Neuronal stem cell (in vitro differentiated cells): ENCODE results near the gene PAGE1.

Source experiments
- DNase-seq: peaks from one replicate; pipeline ENCODE4 v3.0.0-alpha.2; 2013; ENCODE audit warnings: low spot score
- H2AFZ ChIP-seq: one replicate; pipeline ENCODE4 v1.6.1; 2013; ENCODE audit warnings: mild to moderate bottlenecking, low read length, inconsistent platforms
- H2AK5ac ChIP-seq: 2 replicates; pipeline ENCODE4 v1.6.1; 2013; ENCODE audit warnings: low read depth, mild to moderate bottlenecking, inconsistent platforms, low read length, moderate library complexity, mixed read lengths
- H2BK120ac ChIP-seq: 2 replicates; pipeline ENCODE4 v1.6.1; 2013; ENCODE audit warnings: low read depth, mild to moderate bottlenecking, inconsistent platforms, low read length, moderate library complexity, mixed read lengths
- H2BK12ac ChIP-seq: one replicate; pipeline ENCODE4 v1.6.1; 2013; ENCODE audit warnings: low read length, inconsistent platforms
- H2BK15ac ChIP-seq: 2 replicates; pipeline ENCODE4 v1.6.1; 2013; ENCODE audit warnings: mild to moderate bottlenecking, low read length, inconsistent platforms, mixed read lengths
- H2BK5ac ChIP-seq: one replicate; pipeline ENCODE4 v1.6.1; 2013; ENCODE audit warnings: inconsistent platforms, mild to moderate bottlenecking, low read length, moderate library complexity
- H3K14ac ChIP-seq: one replicate; pipeline ENCODE4 v1.6.1; 2013; ENCODE audit warnings: low read length, inconsistent platforms
- H3K18ac ChIP-seq: 2 replicates; pipeline ENCODE4 v1.6.1; 2013; ENCODE audit warnings: low read length, inconsistent platforms
- H3K23ac ChIP-seq: 2 replicates; pipeline ENCODE4 v1.6.1; 2013; ENCODE audit warnings: low read depth, mild to moderate bottlenecking, mixed read lengths, low read length, inconsistent platforms; ENCODE audit not compliant: poor library complexity
- H3K27ac ChIP-seq: replicated peaks from 3 replicates; pipeline ENCODE4 v1.5.1; 2013; ENCODE audit warnings: low read length, inconsistent platforms
- H3K27me3 ChIP-seq, 3 experiments: 2 replicates each; pipeline ENCODE4 v1.6.1; 2013; ENCODE audit warnings: low read length in 3 of 3, mild to moderate bottlenecking in 2 of 3, inconsistent platforms in 1 of 3, low read depth in 1 of 3, mixed read lengths in 1 of 3, moderate library complexity in 1 of 3; ENCODE audit not compliant: control insufficient read depth in 3 of 3, insufficient read depth in 3 of 3
- H3K36me3 ChIP-seq, 2 donors: replicated peaks in 1 of 2; 2 replicates each; pipeline ENCODE4 v1.6.1; 2013; ENCODE audit warnings: low read length in 2 of 2; ENCODE audit not compliant: control insufficient read depth in 2 of 2, insufficient read depth in 2 of 2
- H3K4ac ChIP-seq: 2 replicates; pipeline ENCODE4 v1.6.1; 2013; ENCODE audit warnings: inconsistent platforms, mild to moderate bottlenecking, low read length, moderate library complexity
- H3K4me1 ChIP-seq, 2 donors: 1 replicate in 1 of 2; 2 replicates in 1 of 2; pipeline ENCODE4 v1.6.1; 2013; ENCODE audit warnings: low read length in 2 of 2, low read depth in 1 of 2; ENCODE audit not compliant: control insufficient read depth in 2 of 2, insufficient read depth in 1 of 2
- H3K4me2 ChIP-seq: one replicate; pipeline ENCODE4 v1.6.1; 2013; ENCODE audit warnings: mild to moderate bottlenecking, low read length, inconsistent platforms; ENCODE audit not compliant: insufficient read depth, poor library complexity, severe bottlenecking
- H3K4me3 ChIP-seq, 2 donors: 2 replicates each; pipeline ENCODE4 v1.5.1; 2013; ENCODE audit warnings: low read length in 2 of 2, mild to moderate bottlenecking in 2 of 2, inconsistent platforms in 1 of 2, moderate library complexity in 1 of 2
- H3K79me1 ChIP-seq: one replicate; pipeline ENCODE4 v1.6.1; 2013; ENCODE audit warnings: low read depth, mild to moderate bottlenecking, inconsistent platforms, low read length, moderate library complexity
- H3K9ac ChIP-seq: one replicate; pipeline ENCODE4 v1.6.1; 2013; ENCODE audit warnings: mild to moderate bottlenecking, low read depth, low read length, inconsistent platforms; ENCODE audit not compliant: poor library complexity
- H3K9me3 ChIP-seq, 2 donors: replicated peaks in 1 of 2; 2 replicates each; pipeline versions ENCODE3 to v1.6.1; 2013; ENCODE audit warnings: low read length in 2 of 2, mild to moderate bottlenecking in 2 of 2, inconsistent platforms in 1 of 2, low read depth in 1 of 2, mixed read lengths in 1 of 2, moderate library complexity in 1 of 2; ENCODE audit not compliant: control insufficient read depth in 2 of 2, insufficient read depth in 1 of 2
- H4K8ac ChIP-seq: one replicate; pipeline ENCODE4 v1.6.1; 2013; ENCODE audit warnings: low read depth, mild to moderate bottlenecking, inconsistent platforms, low read length, moderate library complexity
- H4K91ac ChIP-seq: one replicate; pipeline ENCODE4 v1.6.1; 2013; ENCODE audit warnings: low read length, low read depth, mild to moderate bottlenecking, inconsistent platforms; ENCODE audit not compliant: poor library complexity
- WGBS, 2 donors: extraction: QIAGEN DNeasy Blood & Tissue Kit; methylation state at CpG; one replicate each; pipeline ENCODE4 v1.1.7; 2013; ENCODE audit warnings: missing lambda C conversion rate in 2 of 2, mixed read lengths in 1 of 2; ENCODE audit not compliant: insufficient read length in 2 of 2, insufficient replicate concordance in 1 of 2; ENCODE audit errors: extremely low coverage in 2 of 2; 5-methylcytosine and 5-hydroxymethylcytosine counted together

PAGE1 gene

DNA sequence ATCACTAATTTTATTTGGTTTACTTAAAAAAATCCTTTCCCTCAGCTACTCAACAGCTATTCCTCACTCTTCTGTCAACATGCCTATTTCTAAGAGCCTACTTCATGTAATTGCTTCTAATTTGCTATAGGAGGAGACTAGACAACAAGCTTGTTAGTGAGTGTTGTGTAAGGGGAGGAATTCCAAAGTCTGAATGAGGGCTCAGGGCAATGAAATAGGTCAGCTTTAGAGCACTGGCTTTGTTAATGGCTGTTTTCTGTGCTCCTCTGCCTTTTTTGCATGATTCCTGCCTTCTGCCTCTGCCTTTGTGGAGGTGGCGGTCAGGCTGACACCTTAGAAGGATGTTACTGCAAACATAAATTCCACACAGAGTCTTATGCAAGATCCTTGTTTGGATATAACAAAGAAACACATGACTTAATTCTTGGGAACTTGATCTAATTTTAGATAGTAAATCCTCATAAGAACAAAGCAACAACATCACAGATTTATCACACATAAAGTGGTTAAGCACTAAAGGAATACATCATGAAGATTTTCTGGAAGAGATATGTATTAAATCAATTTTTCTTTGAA lies 15.0 kb upstream of the PAGE1 start:
- no peaks in the 10 kb centered on the region for H3K36me3 ChIP-seq
- no peak overlapping the region for H3K27ac ChIP-seq
- H2BK12ac ChIP-seq, result no peak overlapping the region
- H2BK120ac ChIP-seq, result no peak overlapping the region
- H3K23ac ChIP-seq, result no peak overlapping the region
- H3K4ac ChIP-seq, result no peak overlapping the region
- H3K4me2 ChIP-seq, result no peak overlapping the region
- DNase-seq, result peak; percentile 42
- peaks cover 0 to 4% (median 0%) of the 10 kb centered on the region in 3 experiments for H3K27me3 ChIP-seq
- no peaks in the 10 kb centered on the region for H3K9me3 ChIP-seq
- H2AFZ ChIP-seq, result no peak overlapping the region
- no peak overlapping the region for H3K18ac ChIP-seq
- no peak overlapping the region for H4K91ac ChIP-seq
- H3K4me3 ChIP-seq, result no peak overlapping the region
- no peak overlapping the region for H3K9ac ChIP-seq
- H3K4me1 ChIP-seq, result peaks cover 0 to 3% of the 10 kb centered on the region in 2 donors
- no peak overlapping the region for H2AK5ac ChIP-seq
- H3K79me1 ChIP-seq, result no peaks in the 10 kb centered on the region
- H4K8ac ChIP-seq, result no peak overlapping the region
- H2BK5ac ChIP-seq, result no peak overlapping the region
- H2BK15ac ChIP-seq, result no peak overlapping the region
- no peak overlapping the region for H3K14ac ChIP-seq
- no CpG with 5 or more reads among the region's 1 CpG for whole genome bisulfite sequencing, 2 donors

DNA sequence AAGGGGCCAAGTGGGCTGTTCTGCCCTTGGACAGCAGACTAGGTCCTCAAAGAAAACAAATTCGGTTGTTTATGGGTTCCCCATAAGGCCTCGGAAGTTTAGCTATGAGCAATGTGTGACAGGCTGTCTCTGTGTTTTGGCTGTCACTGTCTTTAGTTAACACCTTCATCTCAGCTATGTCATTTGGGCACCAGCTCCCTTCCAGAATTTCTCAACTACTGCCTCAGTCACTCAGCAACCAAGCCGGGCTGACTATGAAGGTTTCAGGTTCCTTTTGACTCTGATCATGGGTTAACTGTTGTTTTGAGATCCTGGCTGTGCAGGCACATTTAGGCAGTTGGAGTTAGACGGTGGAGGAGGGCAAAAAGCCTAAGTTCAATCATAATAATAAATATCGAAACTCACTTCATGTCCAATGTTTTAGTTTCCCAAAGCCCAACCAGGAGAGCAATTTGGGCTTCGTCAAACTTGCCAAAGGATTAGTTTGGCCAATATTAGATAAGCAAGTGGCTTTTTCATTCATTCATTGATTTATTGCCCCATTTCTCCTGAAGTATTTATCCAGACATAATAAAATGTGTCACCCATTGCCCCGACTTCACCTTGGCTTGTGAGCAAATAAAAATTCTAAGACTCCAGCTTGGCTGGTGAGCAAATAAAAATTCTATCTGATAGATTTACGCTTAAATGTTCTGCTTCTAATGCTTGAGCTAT lies 9.1 kb upstream of the PAGE1 start:
- Histone ChIP-seq H3K36me3 (no peaks in the 10 kb centered on the region), H3K9me3 (no peaks in the 10 kb centered on the region), H4K8ac (no peak overlapping the region), H2AK5ac (no peak overlapping the region), H3K4me1 (peaks cover 0 to 3% of the 10 kb centered on the region in 2 donors), H3K4me3 (no peak overlapping the region), H3K79me1 (no peaks in the 10 kb centered on the region), H2BK15ac (no peak overlapping the region), H3K23ac (no peak overlapping the region), H3K14ac (no peak overlapping the region), H3K9ac (no peak overlapping the region), H3K18ac (no peak overlapping the region), H3K4ac (no peak overlapping the region), H2BK5ac (no peak overlapping the region), H3K27me3 (peaks cover 0 to 15% (median 0%) of the 10 kb centered on the region in 3 experiments), H3K4me2 (no peak overlapping the region), H4K91ac (no peak overlapping the region), H2BK12ac (no peak overlapping the region), H3K27ac (no peak overlapping the region), H2BK120ac (no peak overlapping the region), H2AFZ (no peak overlapping the region)
- no peak for DNase-seq
- WGBS, 2 donors, result no CpG with 5 or more reads among the region's 8 CpGs

DNA sequence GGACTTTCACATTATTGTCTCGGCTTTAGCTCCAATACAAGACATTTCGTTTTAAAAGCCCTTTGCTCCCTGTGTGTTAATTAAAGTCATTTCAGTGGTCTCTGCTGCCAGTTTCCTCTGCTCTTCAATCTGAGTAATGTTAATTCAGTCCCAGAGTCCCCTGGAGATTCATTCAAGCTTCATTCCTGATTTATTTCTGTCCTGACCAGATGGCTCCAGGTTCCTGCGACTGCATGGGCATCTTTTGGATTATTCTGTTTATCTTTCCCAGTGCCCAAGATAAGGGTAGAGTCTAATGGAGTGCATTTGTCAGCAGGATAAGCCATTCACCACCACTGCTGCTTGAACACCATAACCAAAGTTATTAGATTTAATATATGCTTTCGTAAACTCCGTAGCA lies 6.1 kb upstream of the PAGE1 start:
- H3K79me1 ChIP-seq, result no peaks in the 10 kb centered on the region
- no peak overlapping the region for H3K14ac ChIP-seq
- no peak overlapping the region for H2AFZ ChIP-seq
- H3K4ac ChIP-seq, result no peak overlapping the region
- H4K91ac ChIP-seq, result no peak overlapping the region
- no peak overlapping the region for H3K18ac ChIP-seq
- no peak overlapping the region for H3K27ac ChIP-seq
- no peak overlapping the region for H2BK12ac ChIP-seq
- no peak overlapping the region for H3K9ac ChIP-seq
- H4K8ac ChIP-seq, result no peak overlapping the region
- H2BK5ac ChIP-seq, result no peak overlapping the region
- no peak overlapping the region for H3K4me2 ChIP-seq
- H3K4me3 ChIP-seq, result no peak overlapping the region
- H2AK5ac ChIP-seq, result no peak overlapping the region
- WGBS, 2 donors, result no CpG with 5 or more reads among the region's 5 CpGs
- H3K27me3 ChIP-seq, result peaks cover 0 to 15% (median 0%) of the 10 kb centered on the region in 3 experiments
- H3K9me3 ChIP-seq, result no peaks in the 10 kb centered on the region
- no peaks in the 10 kb centered on the region for H3K36me3 ChIP-seq
- DNase-seq, result no peak
- no peak overlapping the region for H2BK15ac ChIP-seq
- H3K4me1 ChIP-seq, result peaks cover 0 to 3% of the 10 kb centered on the region in 2 donors
- no peak overlapping the region for H3K23ac ChIP-seq
- H2BK120ac ChIP-seq, result no peak overlapping the region

- Histone ChIP-seq H3K23ac (no peak overlapping the region), H3K4me2 (no peak overlapping the region), H3K4me3 (no peak overlapping the region), H2BK12ac (no peak overlapping the region), H2BK120ac (no peak overlapping the region), H3K18ac (no peak overlapping the region), H2AFZ (no peak overlapping the region), H3K9me3 (no peaks in the 10 kb centered on the region), H3K27ac (no peak overlapping the region), H2AK5ac (no peak overlapping the region), H3K79me1 (no peaks in the 10 kb centered on the region), H4K8ac (no peak overlapping the region), H2BK5ac (no peak overlapping the region), H3K14ac (no peak overlapping the region), H4K91ac (no peak overlapping the region), H3K27me3 (peaks cover 0 to 13% (median 0%) of the 10 kb centered on the region in 3 experiments), H3K36me3 (no peaks in the 10 kb centered on the region), H2BK15ac (no peak overlapping the region), H3K4ac (no peak overlapping the region), H3K9ac (no peak overlapping the region), H3K4me1 (peaks cover 0 to 3% of the 10 kb centered on the region in 2 donors)
- DNase-seq, result no peak
These were observed 5.5 kb upstream of the PAGE1 start for GRCh38 chrX:49701323-49701722.
